SK-N-SH treated with all-trans-retinoic acid at 6 μM for 48 hours (cell line): ENCODE results near the gene KRTAP9-6.

ENCODE experiments used
- ATAC-seq: fragments of 200-7000 bp; cut with Tn5 transposase; 3 replicates; pipeline ENCODE4 v1.9.1; 2020; ENCODE audit warnings: mild to moderate bottlenecking, moderate library complexity
- ARNTL ChIP-seq: fragments of 450-650 bp; formaldehyde crosslinking; IDR thresholded peaks from 2 replicates; pipeline ENCODE4 v1.5.0; 2020; ENCODE audit warnings: low read depth, mild to moderate bottlenecking, moderate library complexity, borderline replicate concordance
- CSDC2 ChIP-seq: fragments of 250-450 bp; sonication (Bioruptor Pico); IDR thresholded peaks from 2 replicates; pipeline ENCODE4 v1.5.0; 2020; ENCODE audit warnings: mild to moderate bottlenecking, moderate library complexity
- ESRRG ChIP-seq: fragments of 250-450 bp; sonication (Bioruptor Pico); IDR thresholded peaks from 2 replicates; pipeline ENCODE4 v1.6.1; 2021; ENCODE audit warnings: mild to moderate bottlenecking
- GLIS3 ChIP-seq: fragments of 250-450 bp; sonication (Bioruptor Pico); IDR thresholded peaks from 2 replicates; pipeline ENCODE4 v1.5.0; 2020; ENCODE audit warnings: mild to moderate bottlenecking, moderate library complexity
- ISL1 ChIP-seq: fragments of 250-450 bp; sonication (Bioruptor Pico); IDR thresholded peaks from 2 replicates; pipeline ENCODE4 v2.1.2; 2022; ENCODE audit warnings: mild to moderate bottlenecking, moderate library complexity
- OSR1 ChIP-seq: fragments of 250-450 bp; sonication (Bioruptor Pico); IDR thresholded peaks from 2 replicates; pipeline ENCODE4 v1.8.0; 2022; ENCODE audit warnings: moderate library complexity, mild to moderate bottlenecking, inconsistent platforms
- PPARA ChIP-seq: fragments of 250-450 bp; sonication (Bioruptor Pico); IDR thresholded peaks from 2 replicates; pipeline ENCODE4 v1.5.0; 2020; ENCODE audit warnings: mild to moderate bottlenecking, borderline replicate concordance
- RARB ChIP-seq: fragments of 250-450 bp; sonication (Bioruptor Pico); IDR thresholded peaks from 2 replicates; pipeline ENCODE4 v1.8.0; 2021; ENCODE audit warnings: mild to moderate bottlenecking, moderate library complexity
- SNAI2 ChIP-seq: fragments of 250-450 bp; sonication (Bioruptor Pico); IDR thresholded peaks from 2 replicates; pipeline ENCODE4 v1.5.0; 2020; ENCODE audit warnings: mild to moderate bottlenecking, moderate library complexity
- TCF4 ChIP-seq: fragments of 250-450 bp; sonication (Bioruptor Pico); IDR thresholded peaks from 2 replicates; pipeline ENCODE4 v1.8.0; 2021; ENCODE audit warnings: mild to moderate bottlenecking, moderate library complexity, borderline replicate concordance
- ZC3H10 ChIP-seq: fragments of 250-450 bp; sonication (Bioruptor Pico); IDR thresholded peaks from 2 replicates; pipeline ENCODE4 v1.5.1; 2021; ENCODE audit warnings: mild to moderate bottlenecking, moderate library complexity
- ZFP3 ChIP-seq: fragments of 250-450 bp; sonication (Bioruptor Pico); IDR thresholded peaks from 2 replicates; pipeline ENCODE4 v1.5.0; 2020; ENCODE audit warnings: mild to moderate bottlenecking, moderate library complexity
- ZNF565 ChIP-seq: fragments of 450-650 bp; formaldehyde crosslinking; conservative IDR thresholded peaks from 2 replicates; pipeline ENCODE4 v1.5.0; 2020; ENCODE audit warnings: low read depth, mild to moderate bottlenecking, moderate library complexity
- ZNF70 ChIP-seq: fragments of 450-650 bp; formaldehyde crosslinking; IDR thresholded peaks from 2 replicates; pipeline ENCODE4 v1.5.0; 2020; ENCODE audit warnings: mild to moderate bottlenecking, moderate library complexity
- ZNF8 ChIP-seq: fragments of 450-650 bp; formaldehyde crosslinking; IDR thresholded peaks from 2 replicates; pipeline ENCODE4 v1.5.0; 2020; ENCODE audit warnings: mild to moderate bottlenecking, moderate library complexity
- TF ChIP-seq, protein P1 (sequence below): fragments of 250-450 bp; sonication (Bioruptor Pico); IDR thresholded peaks from 2 replicates; pipeline ENCODE4 v1.5.1; 2021; ENCODE audit warnings: mild to moderate bottlenecking, moderate library complexity
- TF ChIP-seq, protein P2 (sequence below): fragments of 250-450 bp; sonication (Bioruptor Pico); IDR thresholded peaks from 2 replicates; pipeline ENCODE4 v1.5.0; 2020; ENCODE audit warnings: mild to moderate bottlenecking, moderate library complexity
- TF ChIP-seq, protein P3 (sequence below): fragments of 250-450 bp; sonication (Bioruptor Pico); IDR thresholded peaks from 2 replicates; pipeline ENCODE4 v1.5.1; 2020; ENCODE audit warnings: low read depth, mild to moderate bottlenecking, moderate library complexity
- TF ChIP-seq, protein P4 (sequence below): fragments of 250-450 bp; sonication (Bioruptor Pico); IDR thresholded peaks from 2 replicates; pipeline ENCODE4 v1.8.0; 2021; ENCODE audit warnings: low read depth, mild to moderate bottlenecking, moderate library complexity, borderline replicate concordance

The KRTAP9-6 gene

DNA sequence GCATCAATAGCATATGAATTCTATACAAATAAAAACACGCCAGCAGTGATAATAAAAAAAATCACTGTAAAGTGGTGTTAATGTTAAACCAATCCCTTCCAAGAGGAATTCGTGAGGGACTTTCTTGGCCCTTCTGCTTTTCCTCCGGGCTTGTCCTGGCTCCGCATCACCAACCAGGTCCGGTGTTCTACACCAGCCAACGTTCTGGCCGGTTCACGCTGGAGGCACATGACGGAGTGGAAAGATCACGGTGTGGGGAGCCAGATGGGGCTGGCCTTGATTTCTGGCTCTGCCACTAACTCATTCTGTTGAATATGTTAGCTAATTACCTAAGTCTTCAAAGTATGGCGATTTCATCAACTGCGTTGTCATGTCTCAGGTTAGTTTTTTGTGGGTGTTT, 38.9 kb downstream of the KRTAP9-6 start:
- ATAC-seq: no peak
- TF ChIP-seq, protein P1, sequence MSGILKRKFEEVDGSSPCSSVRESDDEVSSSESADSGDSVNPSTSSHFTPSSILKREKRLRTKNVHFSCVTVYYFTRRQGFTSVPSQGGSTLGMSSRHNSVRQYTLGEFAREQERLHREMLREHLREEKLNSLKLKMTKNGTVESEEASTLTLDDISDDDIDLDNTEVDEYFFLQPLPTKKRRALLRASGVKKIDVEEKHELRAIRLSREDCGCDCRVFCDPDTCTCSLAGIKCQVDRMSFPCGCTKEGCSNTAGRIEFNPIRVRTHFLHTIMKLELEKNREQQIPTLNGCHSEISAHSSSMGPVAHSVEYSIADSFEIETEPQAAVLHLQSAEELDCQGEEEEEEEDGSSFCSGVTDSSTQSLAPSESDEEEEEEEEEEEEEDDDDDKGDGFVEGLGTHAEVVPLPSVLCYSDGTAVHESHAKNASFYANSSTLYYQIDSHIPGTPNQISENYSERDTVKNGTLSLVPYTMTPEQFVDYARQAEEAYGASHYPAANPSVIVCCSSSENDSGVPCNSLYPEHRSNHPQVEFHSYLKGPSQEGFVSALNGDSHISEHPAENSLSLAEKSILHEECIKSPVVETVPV: no peak
- TF ChIP-seq SNAI2 (CRISPR knock-in tag): no peak
- TF ChIP-seq ZNF565 (CRISPR knock-in tag): no peak
- no peak for TF ChIP-seq GLIS3 (CRISPR knock-in tag)
- TF ChIP-seq, protein P2, sequence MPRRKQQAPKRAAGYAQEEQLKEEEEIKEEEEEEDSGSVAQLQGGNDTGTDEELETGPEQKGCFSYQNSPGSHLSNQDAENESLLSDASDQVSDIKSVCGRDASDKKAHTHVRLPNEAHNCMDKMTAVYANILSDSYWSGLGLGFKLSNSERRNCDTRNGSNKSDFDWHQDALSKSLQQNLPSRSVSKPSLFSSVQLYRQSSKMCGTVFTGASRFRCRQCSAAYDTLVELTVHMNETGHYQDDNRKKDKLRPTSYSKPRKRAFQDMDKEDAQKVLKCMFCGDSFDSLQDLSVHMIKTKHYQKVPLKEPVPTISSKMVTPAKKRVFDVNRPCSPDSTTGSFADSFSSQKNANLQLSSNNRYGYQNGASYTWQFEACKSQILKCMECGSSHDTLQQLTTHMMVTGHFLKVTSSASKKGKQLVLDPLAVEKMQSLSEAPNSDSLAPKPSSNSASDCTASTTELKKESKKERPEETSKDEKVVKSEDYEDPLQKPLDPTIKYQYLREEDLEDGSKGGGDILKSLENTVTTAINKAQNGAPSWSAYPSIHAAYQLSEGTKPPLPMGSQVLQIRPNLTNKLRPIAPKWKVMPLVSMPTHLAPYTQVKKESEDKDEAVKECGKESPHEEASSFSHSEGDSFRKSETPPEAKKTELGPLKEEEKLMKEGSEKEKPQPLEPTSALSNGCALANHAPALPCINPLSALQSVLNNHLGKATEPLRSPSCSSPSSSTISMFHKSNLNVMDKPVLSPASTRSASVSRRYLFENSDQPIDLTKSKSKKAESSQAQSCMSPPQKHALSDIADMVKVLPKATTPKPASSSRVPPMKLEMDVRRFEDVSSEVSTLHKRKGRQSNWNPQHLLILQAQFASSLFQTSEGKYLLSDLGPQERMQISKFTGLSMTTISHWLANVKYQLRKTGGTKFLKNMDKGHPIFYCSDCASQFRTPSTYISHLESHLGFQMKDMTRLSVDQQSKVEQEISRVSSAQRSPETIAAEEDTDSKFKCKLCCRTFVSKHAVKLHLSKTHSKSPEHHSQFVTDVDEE (CRISPR knock-in tag): no peak
- TF ChIP-seq ZNF70 (CRISPR knock-in tag): no peak
- TF ChIP-seq TCF4 (CRISPR knock-in tag): no peak
- TF ChIP-seq PPARA: no peak
- TF ChIP-seq, protein P3, sequence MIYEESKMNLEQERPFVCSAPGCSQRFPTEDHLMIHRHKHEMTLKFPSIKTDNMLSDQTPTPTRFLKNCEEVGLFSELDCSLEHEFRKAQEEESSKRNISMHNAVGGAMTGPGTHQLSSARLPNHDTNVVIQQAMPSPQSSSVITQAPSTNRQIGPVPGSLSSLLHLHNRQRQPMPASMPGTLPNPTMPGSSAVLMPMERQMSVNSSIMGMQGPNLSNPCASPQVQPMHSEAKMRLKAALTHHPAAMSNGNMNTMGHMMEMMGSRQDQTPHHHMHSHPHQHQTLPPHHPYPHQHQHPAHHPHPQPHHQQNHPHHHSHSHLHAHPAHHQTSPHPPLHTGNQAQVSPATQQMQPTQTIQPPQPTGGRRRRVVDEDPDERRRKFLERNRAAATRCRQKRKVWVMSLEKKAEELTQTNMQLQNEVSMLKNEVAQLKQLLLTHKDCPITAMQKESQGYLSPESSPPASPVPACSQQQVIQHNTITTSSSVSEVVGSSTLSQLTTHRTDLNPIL (CRISPR knock-in tag): no peak
- TF ChIP-seq ZC3H10 (CRISPR knock-in tag): no peak
- TF ChIP-seq ZNF8 (CRISPR knock-in tag): no peak
- TF ChIP-seq OSR1: no peak

DNA sequence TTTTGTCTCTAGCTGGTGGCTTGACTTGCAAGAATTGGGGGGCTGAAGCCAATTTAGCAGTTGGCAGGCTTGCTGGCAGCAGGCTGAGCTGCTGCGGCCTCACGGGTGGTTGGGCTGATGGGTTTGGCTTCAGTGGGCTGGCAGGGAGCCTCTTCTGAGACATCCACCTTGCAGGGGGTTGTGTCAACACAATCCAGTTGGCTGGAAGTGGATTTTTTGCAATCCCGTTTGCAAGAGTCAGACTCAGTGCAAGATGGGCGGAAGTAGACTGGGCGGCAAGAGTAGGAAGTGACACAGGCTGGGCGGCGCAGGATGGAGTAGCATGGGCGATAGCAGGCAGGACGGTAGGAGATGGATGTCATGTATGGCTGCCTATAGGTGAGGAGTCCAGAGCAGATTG, 42.5 kb downstream of the KRTAP9-6 start:
- no peak for ATAC-seq
- TF ChIP-seq CSDC2 (CRISPR knock-in tag) (no peak), ISL1 (no peak), ARNTL (no peak), ESRRG (no peak), RARB (no peak), ZNF70 (CRISPR knock-in tag) (no peak), ZFP3 (CRISPR knock-in tag) (no peak), TCF4 (CRISPR knock-in tag) (no peak), ZNF8 (CRISPR knock-in tag) (no peak)
- TF ChIP-seq, protein P1: no peak
- TF ChIP-seq, protein P4, sequence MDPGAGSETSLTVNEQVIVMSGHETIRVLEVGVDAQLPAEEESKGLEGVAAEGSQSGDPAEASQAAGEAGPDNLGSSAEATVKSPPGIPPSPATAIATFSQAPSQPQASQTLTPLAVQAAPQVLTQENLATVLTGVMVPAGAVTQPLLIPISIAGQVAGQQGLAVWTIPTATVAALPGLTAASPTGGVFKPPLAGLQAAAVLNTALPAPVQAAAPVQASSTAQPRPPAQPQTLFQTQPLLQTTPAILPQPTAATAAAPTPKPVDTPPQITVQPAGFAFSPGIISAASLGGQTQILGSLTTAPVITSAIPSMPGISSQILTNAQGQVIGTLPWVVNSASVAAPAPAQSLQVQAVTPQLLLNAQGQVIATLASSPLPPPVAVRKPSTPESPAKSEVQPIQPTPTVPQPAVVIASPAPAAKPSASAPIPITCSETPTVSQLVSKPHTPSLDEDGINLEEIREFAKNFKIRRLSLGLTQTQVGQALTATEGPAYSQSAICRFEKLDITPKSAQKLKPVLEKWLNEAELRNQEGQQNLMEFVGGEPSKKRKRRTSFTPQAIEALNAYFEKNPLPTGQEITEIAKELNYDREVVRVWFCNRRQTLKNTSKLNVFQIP (CRISPR knock-in tag): no peak
- TF ChIP-seq, protein P2 (CRISPR knock-in tag): no peak
